ENCODE results near the gene SLC22A23.
A peak's percentile ranks its signal among the peaks of the same experiment; 100 is the strongest.

SLC22A23 gene

GRCh38 chr6:3419624-3420272 lies 37.1 kb downstream of the SLC22A23 start:
- DNase-seq: no peak

GRCh38 chr6:3418496-3419060 lies 38.3 kb downstream of the SLC22A23 start:
- DNase-seq: no peak

- no peak for DNase-seq
These were observed 39.4 kb downstream of the SLC22A23 start for GRCh38 chr6:3417473-3417872.

GRCh38 chr6:3415490-3415889 lies 41.4 kb downstream of the SLC22A23 start:
- DNase-seq: no peak

GRCh38 chr6:3415082-3415453 lies 41.8 kb downstream of the SLC22A23 start:
- no peak for DNase-seq

GRCh38 chr6:3414327-3415081 lies 42.3 kb downstream of the SLC22A23 start:
- no peak for DNase-seq

GRCh38 chr6:3413592-3413991 lies 43.3 kb downstream of the SLC22A23 start:
- no peak for DNase-seq

- no peak for DNase-seq
These were observed 43.9 kb downstream of the SLC22A23 start for GRCh38 chr6:3412779-3413500.

- no peak for DNase-seq
These were observed 44.7 kb downstream of the SLC22A23 start for GRCh38 chr6:3411967-3412778.

- DNase-seq: peak; percentile 26 to 66
These were observed 46.2 kb downstream of the SLC22A23 start for GRCh38 chr6:3410385-3411360.

GRCh38 chr6:3409699-3410384 lies 47.0 kb downstream of the SLC22A23 start:
- DNase-seq: no peak

GRCh38 chr6:3408665-3409064 lies 48.2 kb downstream of the SLC22A23 start:
- no peak for DNase-seq

GRCh38 chr6:3407840-3408239 lies 49.0 kb downstream of the SLC22A23 start:
- no peak for DNase-seq

- DNase-seq: no peak
These were observed 49.7 kb downstream of the SLC22A23 start for GRCh38 chr6:3406891-3407809.

GRCh38 chr6:3406362-3406821 lies 50.5 kb downstream of the SLC22A23 start:
- no peak for DNase-seq

- DNase-seq: no peak
These were observed 51.2 kb downstream of the SLC22A23 start for GRCh38 chr6:3405679-3406078.

GRCh38 chr6:3405182-3405518 lies 51.7 kb downstream of the SLC22A23 start:
- no peak for DNase-seq

GRCh38 chr6:3403238-3404173 lies 53.3 kb downstream of the SLC22A23 start:
- no peak for DNase-seq

Measured in NCI-H1930 (cell line).